AG04450 (cell line): ENCODE measurements around the gene TEDC1. TPM values are rescaled to one million over a fixed set of nuclear protein-coding genes. Genes with fewer than 3 reads are reported as not detected.

Source experiments
- CTCF ChIA-PET: fragments of 300-600, 350-600 bp; formaldehyde crosslinking; extraction: SDS; loops from one replicate; lab custom pipeline; 2022; ENCODE audit warnings: antibody characterized with exemption, inconsistent platforms; lab: Charles Lee
- POLR2A ChIA-PET: fragments of 350-600 bp; formaldehyde crosslinking; extraction: SDS; loops from one replicate; lab custom pipeline; 2021; ENCODE audit warnings: antibody characterized with exemption, inconsistent platforms; lab: Yijun Ruan, JAX
- DNase-seq: peaks from one replicate; pipeline ENCODE4 v3.0.0-alpha.2; 2011; ENCODE audit warnings: low read depth, low spot score
- H3K27ac ChIP-seq: one replicate; pipeline ENCODE4 v1.5.1; 2012; ENCODE audit warnings: low read depth, low read length, control low read depth
- H3K27me3 ChIP-seq: one replicate; pipeline ENCODE4 v1.6.0; 2012; ENCODE audit warnings: low read length; ENCODE audit not compliant: control insufficient read depth, insufficient read depth
- H3K4me3 ChIP-seq: 2 replicates; pipeline ENCODE4 v1.5.1; 2011; ENCODE audit warnings: mild to moderate bottlenecking, low read depth, low read length, control low read depth
- H3K9me3 ChIP-seq: 2 replicates; pipeline ENCODE4 v1.5.1; 2012; ENCODE audit warnings: low read length; ENCODE audit not compliant: control insufficient read depth, insufficient read depth
- polyA plus RNA-seq: library from polyadenylated mRNA; depleted of rRNA; stranded (reverse); fragments of >200 nt; gene quantifications from 2 replicates; pipeline ENCODE4 v1.2.3, GENCODE V29; 2011
- TF ChIP-seq, protein P1 (sequence below): IDR thresholded peaks from 2 replicates; pipeline ENCODE4 v1.5.1; 2011; ENCODE audit warnings: low read depth, low read length, control low read depth, inconsistent platforms

The TEDC1 gene
- polyA plus RNA-seq, 1 experiment = 1.7 TPM

- Histone ChIP-seq H3K27me3 (no peaks in the 10 kb centered on the region), H3K4me3 (no peak overlapping the region), H3K9me3 (no peaks in the 10 kb centered on the region), H3K27ac (no peak overlapping the region)
- CTCF ChIA-PET = no interaction called here
- no peak for DNase-seq
- POLR2A ChIA-PET = no interaction called here
- TF ChIP-seq, protein P1, sequence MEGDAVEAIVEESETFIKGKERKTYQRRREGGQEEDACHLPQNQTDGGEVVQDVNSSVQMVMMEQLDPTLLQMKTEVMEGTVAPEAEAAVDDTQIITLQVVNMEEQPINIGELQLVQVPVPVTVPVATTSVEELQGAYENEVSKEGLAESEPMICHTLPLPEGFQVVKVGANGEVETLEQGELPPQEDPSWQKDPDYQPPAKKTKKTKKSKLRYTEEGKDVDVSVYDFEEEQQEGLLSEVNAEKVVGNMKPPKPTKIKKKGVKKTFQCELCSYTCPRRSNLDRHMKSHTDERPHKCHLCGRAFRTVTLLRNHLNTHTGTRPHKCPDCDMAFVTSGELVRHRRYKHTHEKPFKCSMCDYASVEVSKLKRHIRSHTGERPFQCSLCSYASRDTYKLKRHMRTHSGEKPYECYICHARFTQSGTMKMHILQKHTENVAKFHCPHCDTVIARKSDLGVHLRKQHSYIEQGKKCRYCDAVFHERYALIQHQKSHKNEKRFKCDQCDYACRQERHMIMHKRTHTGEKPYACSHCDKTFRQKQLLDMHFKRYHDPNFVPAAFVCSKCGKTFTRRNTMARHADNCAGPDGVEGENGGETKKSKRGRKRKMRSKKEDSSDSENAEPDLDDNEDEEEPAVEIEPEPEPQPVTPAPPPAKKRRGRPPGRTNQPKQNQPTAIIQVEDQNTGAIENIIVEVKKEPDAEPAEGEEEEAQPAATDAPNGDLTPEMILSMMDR = no peak
Observed at GRCh38 chr14:105458010-105458409, 33.0 kb upstream of the TEDC1 start.

DNA sequence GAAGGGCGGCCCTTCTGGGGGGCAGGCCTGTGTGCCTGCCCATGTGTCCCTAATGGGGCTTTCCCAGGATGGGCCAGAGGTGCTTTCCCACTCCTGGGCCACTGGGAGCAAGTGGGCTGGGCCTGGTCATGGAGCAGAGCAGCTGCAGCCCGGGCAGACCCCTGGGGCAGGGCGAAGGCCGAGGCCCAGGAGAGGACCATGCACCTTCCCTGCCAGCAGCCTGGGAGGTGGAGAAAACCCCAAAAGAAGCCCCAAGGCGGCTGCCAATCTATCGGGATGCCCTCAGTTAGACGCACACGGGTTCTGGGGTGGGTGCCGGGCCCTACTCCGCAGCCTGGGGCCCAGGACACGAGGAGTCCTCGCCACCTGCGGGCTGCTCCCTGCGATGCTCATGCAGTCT is 32.5 kb upstream of the TEDC1 start:
- no peak overlapping the region for H3K4me3 ChIP-seq
- no peaks in the 10 kb centered on the region; the same call in 1 of the 2 replicates for H3K9me3 ChIP-seq
- no peak overlapping the region for H3K27ac ChIP-seq
- POLR2A ChIA-PET = no interaction called here
- TF ChIP-seq, protein P1 = no peak
- H3K27me3 ChIP-seq = no peaks in the 10 kb centered on the region
- CTCF ChIA-PET = interaction anchor here (0.6 kb wide), 1 partner anchor 70 kb away, joined by 3 read pairs; no protein-coding TSS in a partner anchor
- DNase-seq = no peak

GRCh38 chr14:105460116-105460515 is 30.9 kb upstream of the TEDC1 start:
- ChIA-PET CTCF (no interaction called here), POLR2A (no interaction called here)
- Histone ChIP-seq H3K27me3 (no peaks in the 10 kb centered on the region), H3K4me3 (no peak overlapping the region), H3K27ac (no peak overlapping the region), H3K9me3 (no peaks in the 10 kb centered on the region; the same call in 1 of the 2 replicates)
- no peak for DNase-seq
- TF ChIP-seq, protein P1 = no peak

GRCh38 chr14:105460616-105461015 is 30.4 kb upstream of the TEDC1 start:
- ChIA-PET CTCF (no interaction called here), POLR2A (no interaction called here)
- Histone ChIP-seq H3K4me3 (no peak overlapping the region), H3K9me3 (no peaks in the 10 kb centered on the region; the same call in 1 of the 2 replicates), H3K27me3 (no peaks in the 10 kb centered on the region), H3K27ac (no peak overlapping the region)
- no peak for DNase-seq
- TF ChIP-seq, protein P1 = no peak

- Histone ChIP-seq H3K27me3 (no peaks in the 10 kb centered on the region), H3K9me3 (no peaks in the 10 kb centered on the region; the same call in 1 of the 2 replicates), H3K4me3 (no peak overlapping the region), H3K27ac (no peak overlapping the region)
- DNase-seq = no peak
- TF ChIP-seq, protein P1 = no peak
- POLR2A ChIA-PET = no interaction called here
- CTCF ChIA-PET = no interaction called here
Observed at GRCh38 chr14:105461903-105462302, 29.1 kb upstream of the TEDC1 start.
